Glutamatergic neuron (in vitro differentiated cells): ENCODE results near the gene LRP1B. TPM values are rescaled to one million over a fixed set of nuclear protein-coding genes. Genes with fewer than 3 reads are reported as not detected.

Source experiments
- DNase-seq: peaks from one replicate; pipeline ENCODE4 v3.0.0; 2022
- H3K27ac Mint-ChIP-seq: one replicate; pipeline ENCODE4 v1.8.0; 2020; ENCODE audit warnings: mild to moderate bottlenecking, mixed read lengths, inconsistent platforms; ENCODE audit not compliant: unreplicated experiment
- H3K27me3 Mint-ChIP-seq: one replicate; pipeline ENCODE4 v1.8.0; 2020; ENCODE audit warnings: mild to moderate bottlenecking, moderate library complexity, mixed read lengths, inconsistent platforms; ENCODE audit not compliant: unreplicated experiment
- H3K36me3 Mint-ChIP-seq: one replicate; pipeline ENCODE4 v1.8.0; 2020; ENCODE audit warnings: mild to moderate bottlenecking, mixed read lengths, inconsistent platforms; ENCODE audit not compliant: unreplicated experiment
- H3K4me1 Mint-ChIP-seq: one replicate; pipeline ENCODE4 v1.8.0; 2020; ENCODE audit warnings: mild to moderate bottlenecking, low read depth, mixed read lengths, inconsistent platforms; ENCODE audit not compliant: unreplicated experiment
- H3K4me3 Mint-ChIP-seq: one replicate; pipeline ENCODE4 v1.8.0; 2020; ENCODE audit warnings: mild to moderate bottlenecking, mixed read lengths, inconsistent platforms; ENCODE audit not compliant: unreplicated experiment
- H3K9me3 Mint-ChIP-seq: one replicate; pipeline ENCODE4 v1.8.0; 2020; ENCODE audit warnings: mild to moderate bottlenecking, moderate library complexity, mixed read lengths, inconsistent platforms; ENCODE audit not compliant: unreplicated experiment
- total RNA-seq: library from RNA; stranded (reverse); fragmentation: NEBNext Ultra II Directional; extraction: Animal tissue kit (Norgen Biotek cat#: 25700); gene quantifications from one replicate; pipeline ENCODE4 v1.2.1, GENCODE V29; 2021; ENCODE audit not compliant: unreplicated experiment
- TF ChIP-seq, protein P1 (sequence below): fragments of 200-600 bp; sonication (generic); IDR thresholded peaks from one replicate; pipeline ENCODE4 v1.5.0; 2021; ENCODE audit not compliant: partially characterized antibody, unreplicated experiment

LRP1B gene
- total RNA-seq, 1 donor from 2014 or later = 28.7 TPM

DNA sequence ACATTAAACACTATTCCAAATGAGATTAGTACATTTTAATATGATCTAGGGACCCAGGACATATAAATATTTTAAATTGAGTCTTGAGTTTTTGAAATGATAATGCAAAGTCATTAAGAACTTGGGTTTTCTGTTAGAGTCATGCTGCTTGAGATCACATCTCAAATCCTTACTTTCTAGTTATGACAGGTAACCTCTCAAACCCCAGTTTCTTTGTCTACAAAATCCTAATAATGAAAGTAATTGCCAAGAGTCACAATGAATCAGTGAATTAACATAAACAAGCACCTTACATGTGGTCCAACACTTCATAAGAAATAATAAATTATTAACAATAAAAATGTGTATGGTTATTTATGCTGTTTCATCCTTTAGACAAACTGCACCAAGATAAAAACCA lies 607.6 kb downstream of the LRP1B start:
- no peaks in the 10 kb centered on the region for H3K27me3 Mint-ChIP-seq
- peaks cover 5% of the 10 kb centered on the region for H3K9me3 Mint-ChIP-seq
- TF ChIP-seq, protein P1, sequence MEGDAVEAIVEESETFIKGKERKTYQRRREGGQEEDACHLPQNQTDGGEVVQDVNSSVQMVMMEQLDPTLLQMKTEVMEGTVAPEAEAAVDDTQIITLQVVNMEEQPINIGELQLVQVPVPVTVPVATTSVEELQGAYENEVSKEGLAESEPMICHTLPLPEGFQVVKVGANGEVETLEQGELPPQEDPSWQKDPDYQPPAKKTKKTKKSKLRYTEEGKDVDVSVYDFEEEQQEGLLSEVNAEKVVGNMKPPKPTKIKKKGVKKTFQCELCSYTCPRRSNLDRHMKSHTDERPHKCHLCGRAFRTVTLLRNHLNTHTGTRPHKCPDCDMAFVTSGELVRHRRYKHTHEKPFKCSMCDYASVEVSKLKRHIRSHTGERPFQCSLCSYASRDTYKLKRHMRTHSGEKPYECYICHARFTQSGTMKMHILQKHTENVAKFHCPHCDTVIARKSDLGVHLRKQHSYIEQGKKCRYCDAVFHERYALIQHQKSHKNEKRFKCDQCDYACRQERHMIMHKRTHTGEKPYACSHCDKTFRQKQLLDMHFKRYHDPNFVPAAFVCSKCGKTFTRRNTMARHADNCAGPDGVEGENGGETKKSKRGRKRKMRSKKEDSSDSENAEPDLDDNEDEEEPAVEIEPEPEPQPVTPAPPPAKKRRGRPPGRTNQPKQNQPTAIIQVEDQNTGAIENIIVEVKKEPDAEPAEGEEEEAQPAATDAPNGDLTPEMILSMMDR = no peak
- H3K27ac Mint-ChIP-seq = peak overlapping the region; percentile 65
- H3K36me3 Mint-ChIP-seq = no peaks in the 10 kb centered on the region
- H3K4me1 Mint-ChIP-seq = peaks cover 16% of the 10 kb centered on the region
- DNase-seq = no peak
- H3K4me3 Mint-ChIP-seq = no peak overlapping the region

DNA sequence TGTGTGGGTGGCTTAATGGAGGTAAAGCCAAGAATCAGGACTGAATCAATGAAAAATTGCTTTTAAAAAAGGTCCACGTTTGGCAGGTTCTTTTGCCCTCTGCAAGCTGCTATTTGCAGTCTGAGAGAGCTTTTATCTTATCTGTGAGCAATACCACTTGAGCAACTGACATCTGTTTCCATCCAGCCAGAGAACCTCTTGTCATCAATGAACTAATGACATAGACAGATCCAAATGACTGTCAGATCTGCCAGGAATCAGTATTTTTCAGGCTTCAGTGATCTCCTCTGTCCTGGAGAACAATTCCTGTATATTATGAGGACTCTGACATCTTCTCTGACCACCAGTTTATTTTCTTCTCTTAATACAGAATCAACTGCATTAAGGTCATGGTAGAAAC lies 608.1 kb downstream of the LRP1B start:
- DNase-seq = no peak
- no peaks in the 10 kb centered on the region for H3K36me3 Mint-ChIP-seq
- no peak overlapping the region for H3K4me3 Mint-ChIP-seq
- H3K27ac Mint-ChIP-seq = peak overlapping the region; percentile 65
- H3K9me3 Mint-ChIP-seq = peaks cover 5% of the 10 kb centered on the region
- H3K4me1 Mint-ChIP-seq = peaks cover 16% of the 10 kb centered on the region
- TF ChIP-seq, protein P1 = no peak
- no peaks in the 10 kb centered on the region for H3K27me3 Mint-ChIP-seq

DNA sequence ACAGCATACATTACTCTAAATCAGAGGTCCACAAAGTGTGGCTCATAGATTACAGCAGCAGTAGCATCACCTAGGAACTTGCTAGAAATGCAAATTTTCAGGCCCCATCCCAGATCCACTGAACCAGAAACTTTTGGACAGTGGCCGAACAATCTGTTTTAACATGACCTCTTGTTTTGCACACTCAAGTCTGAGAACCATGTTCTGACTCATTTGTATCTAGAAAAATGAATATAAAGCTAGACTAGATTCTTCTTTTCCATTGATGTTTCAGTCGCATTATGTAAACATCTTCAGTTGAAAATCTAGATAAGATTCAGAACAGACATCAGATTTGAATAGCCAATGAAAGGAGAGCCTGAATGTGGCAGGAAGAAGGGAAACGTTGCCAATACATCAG lies 608.8 kb downstream of the LRP1B start:
- H3K9me3 Mint-ChIP-seq = peaks cover 5% of the 10 kb centered on the region
- H3K27me3 Mint-ChIP-seq = no peaks in the 10 kb centered on the region
- TF ChIP-seq, protein P1 = no peak
- peak overlapping the region; percentile 65 for H3K27ac Mint-ChIP-seq
- H3K36me3 Mint-ChIP-seq = no peaks in the 10 kb centered on the region
- no peak for DNase-seq
- peaks cover 16% of the 10 kb centered on the region for H3K4me1 Mint-ChIP-seq
- no peak overlapping the region for H3K4me3 Mint-ChIP-seq

- Mint-ChIP-seq H3K27ac (no peak overlapping the region), H3K4me1 (peaks cover 16% of the 10 kb centered on the region), H3K27me3 (no peaks in the 10 kb centered on the region), H3K36me3 (no peaks in the 10 kb centered on the region), H3K4me3 (no peak overlapping the region), H3K9me3 (peaks cover 5% of the 10 kb centered on the region)
- no peak for DNase-seq
- TF ChIP-seq, protein P1 = no peak
Measured at GRCh38 chr2:141519906-141520305, 610.9 kb downstream of the LRP1B start.

GRCh38 chr2:141517852-141518421 lies 612.9 kb downstream of the LRP1B start:
- Mint-ChIP-seq H3K27me3 (no peaks in the 10 kb centered on the region), H3K4me1 (peaks cover 14% of the 10 kb centered on the region), H3K9me3 (peaks cover 5% of the 10 kb centered on the region), H3K27ac (no peak overlapping the region), H3K36me3 (no peaks in the 10 kb centered on the region), H3K4me3 (no peak overlapping the region)
- no peak for DNase-seq
- TF ChIP-seq, protein P1 = no peak
